Stomach (tissue), 4 donors: ENCODE measurements around the gene BRI3.

ENCODE experiments used
- CTCF ChIP-seq, 7 experiments: fragments of 450-650 bp in 4 of 7; fragments of 200-600 bp in 3 of 7; sonication (generic) in 3 of 7; IDR thresholded peaks; one replicate each; pipeline ENCODE4 v1.5.1; 2016 to 2019; ENCODE audit warnings: antibody characterized with exemption in 7 of 7, control low read depth in 2 of 7, mild to moderate bottlenecking in 1 of 7
- EP300 ChIP-seq: sonication (generic); formaldehyde crosslinking; IDR thresholded peaks from one replicate; pipeline ENCODE4 v1.6.1; 2017; ENCODE audit warnings: antibody characterized with exemption
- POLR2A ChIP-seq, 4 donors: fragments of 450-650 bp; IDR thresholded peaks; one replicate each; pipeline ENCODE4 v1.6.1; 2016; ENCODE audit warnings: antibody characterized with exemption in 4 of 4, control low read depth in 2 of 4, mild to moderate bottlenecking in 1 of 4, moderate library complexity in 1 of 4
- POLR2AphosphoS5 ChIP-seq, 3 donors: sonication (generic); formaldehyde crosslinking; IDR thresholded peaks; one replicate each; pipeline ENCODE4 v1.6.1; 2016; ENCODE audit warnings: antibody characterized with exemption in 3 of 3

GRCh38 chr7:98288064-98288823 is 6.8 kb downstream of the BRI3 start:
- TF ChIP-seq EP300, result no peak
- no peak for TF ChIP-seq CTCF (IDR thresholded peaks at IDR 0.05)
- TF ChIP-seq POLR2AphosphoS5 (IDR thresholded peaks at IDR 0.05), result no peak
- no peak for TF ChIP-seq POLR2A (IDR thresholded peaks at IDR 0.05)
